GM21390 (cell line): Measurements from ENCODE around the gene TMEM72.
A peak's percentile ranks its signal among the peaks of the same experiment; 100 is the strongest.

ENCODE experiments used
- ATAC-seq: cut with Tn5 transposase; IDR thresholded peaks from one replicate; pipeline ENCODE4 v1.9.1; 2021; ENCODE audit not compliant: unreplicated experiment

TMEM72 gene

GRCh38 chr10:44965651-44966097, 54.5 kb downstream of the TMEM72 start:
- no peak for ATAC-seq

- ATAC-seq = no peak
These were observed 55.1 kb downstream of the TMEM72 start for GRCh38 chr10:44966129-44966815.

- ATAC-seq = no peak
These were observed 55.8 kb downstream of the TMEM72 start for GRCh38 chr10:44966816-44967509.

- ATAC-seq = no peak
These were observed 56.5 kb downstream of the TMEM72 start for GRCh38 chr10:44967616-44968015.

- ATAC-seq = no peak
These were observed 57.0 kb downstream of the TMEM72 start for GRCh38 chr10:44968091-44968490.

- ATAC-seq = no peak
These were observed 57.6 kb downstream of the TMEM72 start for GRCh38 chr10:44968500-44969400.

GRCh38 chr10:44969854-44970253, 58.7 kb downstream of the TMEM72 start:
- ATAC-seq = no peak

GRCh38 chr10:44970812-44971395, 59.8 kb downstream of the TMEM72 start:
- ATAC-seq = no peak

- no peak for ATAC-seq
These were observed 60.3 kb downstream of the TMEM72 start for GRCh38 chr10:44971434-44971833.

GRCh38 chr10:44971935-44972757, 61.0 kb downstream of the TMEM72 start:
- ATAC-seq = no peak

GRCh38 chr10:44972874-44973306, 61.8 kb downstream of the TMEM72 start:
- ATAC-seq = no peak

- no peak for ATAC-seq
These were observed 62.4 kb downstream of the TMEM72 start for GRCh38 chr10:44973323-44974081.

- ATAC-seq = no peak
These were observed 63.0 kb downstream of the TMEM72 start for GRCh38 chr10:44974082-44974627.

- ATAC-seq = peak; percentile 73
These were observed 63.7 kb downstream of the TMEM72 start for GRCh38 chr10:44974628-44975430.

- ATAC-seq = no peak
These were observed 64.5 kb downstream of the TMEM72 start for GRCh38 chr10:44975431-44976331.

GRCh38 chr10:44976352-44977198, 65.4 kb downstream of the TMEM72 start:
- ATAC-seq = no peak
